Bronchial epithelial cell (primary cell): Measurements from ENCODE around the gene GSTM1. TPM values are rescaled to one million over a fixed set of nuclear protein-coding genes. Genes with fewer than 3 reads are reported as not detected.
"Not testable (repeated sequence)": the region's sequence is repeated elsewhere in the genome, so short reads cannot be mapped to it uniquely, and the experiment has no call there.

Source experiments
- DNase-seq: peaks from one replicate; pipeline ENCODE4 v3.0.0-alpha.2; 2010; ENCODE audit warnings: low read depth
- FAIRE-seq: peaks from 2 replicates; lab custom pipeline; 2011; peaks lifted over from hg19 to GRCh38; lab: Jason Lieb, UNC
- H3K27me3 ChIP-seq: 2 replicates; pipeline ENCODE4 v1.5.1; 2011; ENCODE audit warnings: low read length; ENCODE audit not compliant: control insufficient read depth, insufficient read depth
- H3K36me3 ChIP-seq: 2 replicates; pipeline ENCODE4 v1.5.1; 2011; ENCODE audit warnings: low read length; ENCODE audit not compliant: control insufficient read depth, insufficient read depth
- H3K4me3 ChIP-seq: 2 replicates; pipeline ENCODE4 v1.5.1; 2011; ENCODE audit warnings: mild to moderate bottlenecking, low read depth, low read length, control low read depth
- CTCF ChIP-seq: IDR thresholded peaks from 2 replicates; pipeline ENCODE4 v1.5.1; 2011; ENCODE audit warnings: mild to moderate bottlenecking, moderate library complexity, low read length, control low read depth, inconsistent platforms; ENCODE audit not compliant: insufficient read depth, severe bottlenecking
- total RNA-seq: library from RNA; depleted of rRNA; stranded (reverse); fragments of >200 nt; gene quantifications from 2 replicates; pipeline ENCODE4 v1.2.1, GENCODE V29; 2014

GSTM1 gene
- total RNA-seq, 1 donor from 2014 or later: 2.6 TPM

- Histone ChIP-seq H3K4me3 (no peak overlapping the region), H3K36me3 (no peaks in the 10 kb centered on the region), H3K27me3 (no peaks in the 10 kb centered on the region)
- no peak for TF ChIP-seq CTCF
- DNase-seq: no peak
- FAIRE-seq: no peak
Measured at GRCh38 chr1:109657395-109657794, 30.2 kb upstream of the GSTM1 start.

GRCh38 chr1:109657970-109658369, 29.6 kb upstream of the GSTM1 start:
- no peaks in the 10 kb centered on the region for H3K36me3 ChIP-seq
- no peaks in the 10 kb centered on the region for H3K27me3 ChIP-seq
- no peak overlapping the region for H3K4me3 ChIP-seq
- TF ChIP-seq CTCF: no peak
- FAIRE-seq: no peak
- DNase-seq: no peak

GRCh38 chr1:109658533-109659042, 29.0 kb upstream of the GSTM1 start:
- FAIRE-seq (no peak), DNase-seq (no peak)
- H3K27me3 ChIP-seq: no peaks in the 10 kb centered on the region
- TF ChIP-seq CTCF: no peak
- H3K36me3 ChIP-seq: no peaks in the 10 kb centered on the region
- H3K4me3 ChIP-seq: no peak overlapping the region

- no peak for DNase-seq
Measured at GRCh38 chr1:109659145-109659544, 28.5 kb upstream of the GSTM1 start.

GRCh38 chr1:109659997-109660690, 27.5 kb upstream of the GSTM1 start:
- FAIRE-seq: no peak
- no peak for DNase-seq
- TF ChIP-seq CTCF: no peak
- H3K4me3 ChIP-seq: no peak overlapping the region
- H3K36me3 ChIP-seq: no peaks in the 10 kb centered on the region
- H3K27me3 ChIP-seq: no peaks in the 10 kb centered on the region

More at GRCh38 chr1:109659145-109659544, 28.5 kb upstream of the GSTM1 start:
- FAIRE-seq: no peak
- no peaks in the 10 kb centered on the region for H3K36me3 ChIP-seq
- no peaks in the 10 kb centered on the region for H3K27me3 ChIP-seq
- H3K4me3 ChIP-seq: no peak overlapping the region
- TF ChIP-seq CTCF: no peak

GRCh38 chr1:109660691-109661026, 27.0 kb upstream of the GSTM1 start:
- H3K27me3 ChIP-seq, FAIRE-seq, H3K36me3 ChIP-seq, H3K4me3 ChIP-seq, DNase-seq: not testable (repeated sequence)
